CD4-positive, alpha-beta T cell treated with Interleukin-4 for 1 hour (primary cell): Measurements from ENCODE around the gene FOXN3.

ENCODE experiments used
- DNase-seq, 2 donors: peaks; one replicate each; pipeline ENCODE4 v3.0.0-alpha.2; 2020 to 2022

Gene FOXN3

DNA sequence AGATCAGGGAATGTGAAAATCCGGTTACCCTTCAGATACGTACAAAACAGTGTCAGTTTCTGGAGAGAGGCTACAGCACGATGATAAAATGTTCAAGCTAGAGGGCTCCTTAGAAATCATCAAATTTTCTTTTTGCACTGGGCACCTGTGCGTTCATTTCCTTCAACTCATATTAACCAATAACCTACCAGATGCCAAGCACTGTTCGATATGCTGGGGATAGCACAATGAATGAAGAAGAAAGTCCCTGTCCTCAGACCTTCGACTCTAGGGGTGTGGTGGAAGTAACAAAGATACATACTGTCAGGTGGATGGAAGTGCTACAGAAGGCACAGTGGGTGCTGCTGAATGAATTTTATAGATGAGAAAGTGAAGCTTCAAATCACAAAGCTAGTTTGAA is 172.3 kb downstream of the FOXN3 start:
- no peak for DNase-seq

- DNase-seq, result no peak
Measured at GRCh38 chr14:89243741-89244140, 173.3 kb downstream of the FOXN3 start.

GRCh38 chr14:89243286-89243685 is 173.7 kb downstream of the FOXN3 start:
- no peak for DNase-seq

DNA sequence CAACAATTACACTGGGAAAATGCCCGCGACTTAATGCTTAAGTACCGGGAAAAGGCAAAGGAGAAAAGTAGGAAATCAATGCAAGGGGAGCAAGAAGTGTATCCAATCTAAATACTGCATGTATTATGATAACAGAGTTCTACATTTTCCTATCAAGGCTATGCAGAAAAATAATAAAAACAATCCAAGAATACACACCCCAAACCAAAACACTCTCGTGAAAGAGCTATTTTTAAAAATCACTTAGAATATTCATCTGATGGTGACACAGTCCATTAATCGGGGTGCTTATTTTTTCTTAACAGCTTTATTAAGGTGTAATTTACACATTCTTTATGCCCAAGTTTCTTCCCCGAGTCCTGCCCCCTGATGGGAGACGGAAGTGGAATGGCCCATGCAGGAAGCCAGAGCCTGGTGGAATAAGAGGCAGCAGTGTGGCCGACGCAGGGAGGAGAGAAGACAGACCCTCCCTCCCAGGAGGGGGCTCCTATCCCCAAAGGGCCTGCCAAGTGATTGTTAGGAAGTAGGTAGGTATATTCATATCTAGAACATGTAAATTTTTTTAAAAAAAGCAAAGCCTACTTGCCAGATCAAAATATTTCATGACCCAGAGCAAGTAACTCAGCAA is 174.3 kb downstream of the FOXN3 start:
- DNase-seq, result no peak

DNA sequence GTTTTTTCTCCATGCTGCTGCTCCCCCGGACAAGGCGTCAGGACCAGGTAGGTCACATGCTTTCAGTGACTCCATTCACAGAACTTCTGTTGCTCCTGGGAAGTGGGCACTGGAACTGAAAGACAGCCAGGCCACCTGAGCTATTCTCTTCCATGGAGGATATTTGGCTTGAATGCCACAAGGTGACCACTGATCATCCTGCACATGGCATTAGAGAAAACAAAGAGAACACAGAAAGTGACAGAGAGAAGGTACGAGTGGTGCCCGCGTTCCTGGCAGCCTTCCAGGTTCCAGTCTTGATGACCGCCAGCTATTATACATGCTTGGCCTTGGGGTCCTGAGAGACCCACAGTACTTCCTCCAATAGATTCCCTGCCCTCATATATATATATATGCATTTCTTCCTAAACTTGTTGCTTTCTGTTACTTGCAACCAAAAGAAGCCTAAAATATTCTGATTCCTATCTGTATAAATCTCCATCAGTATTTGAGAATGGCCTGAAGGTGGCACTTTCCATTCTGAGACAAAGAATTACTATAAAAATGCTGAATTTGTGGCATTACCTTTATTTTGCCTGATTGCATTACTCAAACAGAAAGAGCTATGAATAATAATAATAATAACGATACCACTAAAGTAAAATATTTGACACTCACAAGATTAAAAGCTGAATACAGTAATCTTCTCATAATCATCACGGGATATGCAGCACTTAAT is 174.9 kb downstream of the FOXN3 start:
- DNase-seq, result no peak

- DNase-seq, result no peak
Measured at GRCh38 chr14:89241257-89241656, 175.8 kb downstream of the FOXN3 start.

DNA sequence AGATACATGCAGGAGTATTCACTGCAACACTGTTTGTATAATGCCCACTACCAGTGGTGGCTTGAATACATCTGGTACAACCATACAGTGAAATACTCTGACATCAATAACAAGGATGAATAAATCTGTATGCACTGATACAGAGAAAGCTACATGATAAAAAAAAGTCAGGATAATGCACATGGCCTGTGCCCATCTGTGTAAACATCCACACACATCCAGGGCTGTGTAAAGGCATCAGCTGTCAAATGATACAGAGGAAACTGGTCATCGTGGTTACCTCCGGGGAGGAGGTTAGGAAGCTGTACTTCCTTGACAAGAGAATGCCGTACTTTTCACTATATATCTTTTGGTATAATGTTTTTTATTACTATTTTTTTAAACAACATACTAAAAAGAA is 176.6 kb downstream of the FOXN3 start:
- DNase-seq, result peak in 1 of 2 donors; percentile 10

- DNase-seq, result no peak
Measured at GRCh38 chr14:89239023-89239422, 178.0 kb downstream of the FOXN3 start.

DNA sequence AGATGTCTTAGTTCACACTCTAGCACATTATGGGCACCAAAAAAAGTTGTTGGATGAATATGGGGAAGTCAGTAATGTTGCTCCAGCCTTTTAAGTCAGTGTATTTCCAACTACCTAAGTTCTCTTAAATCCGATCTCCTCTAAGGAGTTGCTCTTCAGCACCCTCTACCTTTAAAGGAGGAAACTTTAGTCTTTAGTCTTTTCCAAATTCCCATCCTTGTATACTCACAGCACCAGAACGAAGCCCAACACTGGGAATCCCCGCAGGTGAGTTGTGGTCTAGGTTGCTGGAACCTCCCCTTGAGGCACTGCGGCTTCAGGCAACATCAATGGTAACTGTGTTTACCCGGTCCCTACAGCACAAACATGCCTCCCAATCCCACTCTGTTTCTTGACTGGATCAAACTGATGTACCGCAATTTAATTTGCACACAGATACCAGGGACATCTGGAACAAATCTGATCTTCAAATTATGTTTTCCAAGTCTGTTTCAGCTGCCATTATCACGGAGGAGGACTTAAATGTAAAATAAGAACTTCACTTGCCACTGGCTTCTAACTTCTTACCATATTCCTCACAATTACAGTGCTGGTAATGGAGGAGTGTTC is 179.0 kb downstream of the FOXN3 start:
- no peak for DNase-seq

GRCh38 chr14:89236851-89237250 is 180.2 kb downstream of the FOXN3 start:
- no peak for DNase-seq

DNA sequence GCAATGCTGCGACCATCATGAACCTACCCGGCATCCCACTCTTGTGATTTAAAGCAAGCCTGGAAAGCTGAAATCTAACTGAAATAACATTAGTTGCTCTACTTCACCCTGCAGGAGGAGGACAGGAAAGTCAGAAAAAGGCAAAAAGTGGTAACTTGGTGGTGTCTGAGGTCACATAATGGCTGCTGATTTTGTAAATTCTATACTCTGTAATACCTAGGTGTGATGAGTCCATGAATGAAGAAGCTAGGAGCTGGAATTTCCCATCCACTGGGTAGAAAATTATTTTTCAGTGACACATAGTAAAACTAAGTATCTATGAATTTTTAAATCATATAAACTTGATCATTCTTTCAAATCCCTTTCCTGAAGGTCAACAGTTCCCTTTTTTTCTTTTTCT is 183.8 kb downstream of the FOXN3 start:
- DNase-seq, result no peak

- DNase-seq, result no peak
Measured at GRCh38 chr14:89232265-89233070, 184.6 kb downstream of the FOXN3 start.

- DNase-seq, result no peak
Measured at GRCh38 chr14:89231426-89232113, 185.5 kb downstream of the FOXN3 start.

GRCh38 chr14:89228921-89229639 is 188.0 kb downstream of the FOXN3 start:
- no peak for DNase-seq

- no peak for DNase-seq
Measured at GRCh38 chr14:89227496-89227836, 189.6 kb downstream of the FOXN3 start.

- no peak for DNase-seq
Measured at GRCh38 chr14:89226801-89227495, 190.1 kb downstream of the FOXN3 start.

GRCh38 chr14:89225607-89226006 is 191.4 kb downstream of the FOXN3 start:
- no peak for DNase-seq

DNA sequence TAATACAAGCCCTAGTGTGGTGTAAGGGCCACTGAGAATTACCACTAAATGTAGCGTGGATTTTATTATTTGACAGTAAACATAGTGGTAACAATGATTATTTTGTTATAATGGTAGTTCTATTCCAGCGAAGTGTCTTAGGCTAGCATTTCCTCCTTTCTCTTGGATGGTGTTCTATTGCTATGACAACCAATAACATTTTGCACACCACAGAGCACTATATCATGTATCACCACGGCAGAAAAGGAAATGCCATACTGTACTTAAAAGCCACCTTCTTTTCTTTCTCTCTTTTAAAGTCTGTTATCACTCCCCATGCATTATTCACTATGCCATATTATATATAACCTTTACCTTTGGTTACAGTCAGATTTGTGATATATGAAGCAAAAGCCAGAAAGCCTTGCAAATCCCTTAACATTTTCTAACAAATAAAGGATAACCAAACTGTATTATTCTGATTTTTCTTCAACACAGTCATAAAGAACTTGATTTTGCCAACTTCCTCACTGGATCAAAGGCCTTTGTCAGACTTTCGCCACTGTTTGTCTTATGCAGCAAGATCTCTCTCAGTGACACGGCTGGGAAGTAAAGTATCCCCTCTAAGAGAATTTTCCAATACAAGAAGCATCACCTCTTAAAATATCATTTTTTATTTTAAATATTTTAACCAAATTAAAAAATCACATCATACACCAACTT is 195.8 kb downstream of the FOXN3 start:
- DNase-seq, result peak in 1 of 2 donors; percentile 66

GRCh38 chr14:89219051-89219450 is 198.0 kb downstream of the FOXN3 start:
- peak in 1 of 2 donors; percentile 18 for DNase-seq

DNA sequence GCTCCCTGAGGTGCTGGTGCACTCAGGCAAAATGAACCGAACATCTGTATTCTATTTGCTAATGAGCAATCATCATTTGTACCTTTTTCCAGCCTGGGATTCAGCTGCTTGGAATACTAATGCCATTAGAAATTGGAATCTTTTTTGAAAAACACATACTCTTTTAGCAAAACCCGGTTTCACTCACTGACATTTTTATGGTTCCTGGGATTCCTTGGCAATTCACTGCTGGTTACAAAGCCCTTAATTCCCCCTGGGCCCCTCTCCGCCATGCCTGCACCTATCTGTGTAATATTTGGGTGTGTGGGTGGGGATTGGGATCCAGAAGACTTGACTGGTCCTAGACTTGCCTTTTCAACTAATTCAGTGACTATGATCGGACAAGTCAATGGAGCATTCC is 199.1 kb downstream of the FOXN3 start:
- DNase-seq, result no peak

DNA sequence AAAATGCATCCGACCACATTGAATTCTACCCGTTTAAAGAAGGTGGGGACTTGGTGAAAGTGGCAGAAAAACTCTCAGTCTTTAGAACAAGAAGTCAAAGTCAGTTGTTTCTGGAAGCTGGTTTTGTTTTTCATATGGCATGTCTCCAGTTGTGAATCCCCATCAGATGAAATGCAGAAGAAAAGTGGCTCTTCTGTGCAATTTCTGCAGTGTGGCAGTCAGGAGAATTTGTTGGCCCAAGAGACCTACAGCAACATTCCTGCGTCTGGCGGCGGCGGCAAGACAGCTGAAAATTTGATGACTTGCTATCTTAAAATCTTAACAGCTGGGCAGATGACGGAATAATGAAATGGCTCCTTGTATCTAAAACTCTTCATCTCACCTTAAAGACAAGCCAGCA is 201.5 kb downstream of the FOXN3 start:
- no peak for DNase-seq
